ENCODE data around the gene PPP4C. TPM values are rescaled to one million over a fixed set of nuclear protein-coding genes. Genes with fewer than 3 reads are reported as not detected.
"Not testable (repeated sequence)": the region's sequence is repeated elsewhere in the genome, so short reads cannot be mapped to it uniquely, and the experiment has no call there.

Gene PPP4C
- total and polyA plus RNA-seq, 2 donors from 2014 or later: 78.8 to 107 TPM

DNA sequence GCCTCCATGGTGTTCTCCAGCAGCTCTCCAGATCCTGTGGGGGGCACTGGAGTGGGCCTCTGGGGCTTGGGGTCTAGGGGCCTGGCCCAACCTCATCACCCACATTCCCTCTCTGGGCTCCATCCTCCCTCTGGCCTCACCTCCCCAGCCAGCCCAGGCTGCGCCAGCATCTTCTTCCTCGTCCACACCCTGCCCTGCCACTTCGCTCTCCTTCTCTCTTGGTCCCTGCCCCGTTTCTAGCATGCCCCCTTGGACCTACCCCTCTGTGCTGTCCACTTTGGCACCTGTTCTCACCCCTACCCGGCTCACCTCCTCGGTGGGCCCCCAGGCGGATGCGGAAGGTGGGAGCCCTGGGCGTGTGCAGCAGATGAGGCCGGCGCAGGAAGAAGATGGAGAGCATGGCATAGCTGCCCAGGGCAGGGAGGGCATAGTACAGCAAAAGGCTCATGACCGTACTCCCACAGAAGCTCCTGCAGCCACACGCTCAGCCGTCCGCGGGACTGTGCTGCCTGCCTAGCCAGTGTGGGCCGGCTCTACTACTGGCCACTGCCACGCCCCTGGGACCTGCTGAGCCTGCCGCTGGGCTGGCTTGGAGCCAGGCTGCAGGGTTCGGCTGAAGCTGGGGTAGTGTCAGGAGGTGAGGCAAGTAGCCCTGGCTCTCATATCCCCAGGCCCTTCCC lies 37.4 kb downstream of the PPP4C start, which contains the start of gene GDPD3:
Gene GDPD3, minus strand, starts transcription at position 507 of the 680 bp plus-strand sequence. Its CDS starts 59 bp downstream, at position 448.
- H3K27ac ChIP-seq (ENCODE audit: low read depth in 2 of 2, low read length in 2 of 2): peak within 1 kb of the TSS; percentile 43 to 45
- no peak within 1 kb of the TSS for H3K4me3 ChIP-seq (ENCODE audit: low read length in 3 of 3)
- peaks cover 4 to 16% (median 12%) of the 10 kb centered on the region in 3 donors for H3K36me3 ChIP-seq (ENCODE audit: control insufficient read depth in 2 of 3, insufficient read depth in 3 of 3, low read length in 3 of 3)
- H3K9ac ChIP-seq (ENCODE audit: low read length in 3 of 3): no peak within 1 kb of the TSS
- FAIRE-seq (no peak), DNase-seq (peak in 2 of 5 donors; percentile 45 to 85)
- TF ChIP-seq, protein P1, sequence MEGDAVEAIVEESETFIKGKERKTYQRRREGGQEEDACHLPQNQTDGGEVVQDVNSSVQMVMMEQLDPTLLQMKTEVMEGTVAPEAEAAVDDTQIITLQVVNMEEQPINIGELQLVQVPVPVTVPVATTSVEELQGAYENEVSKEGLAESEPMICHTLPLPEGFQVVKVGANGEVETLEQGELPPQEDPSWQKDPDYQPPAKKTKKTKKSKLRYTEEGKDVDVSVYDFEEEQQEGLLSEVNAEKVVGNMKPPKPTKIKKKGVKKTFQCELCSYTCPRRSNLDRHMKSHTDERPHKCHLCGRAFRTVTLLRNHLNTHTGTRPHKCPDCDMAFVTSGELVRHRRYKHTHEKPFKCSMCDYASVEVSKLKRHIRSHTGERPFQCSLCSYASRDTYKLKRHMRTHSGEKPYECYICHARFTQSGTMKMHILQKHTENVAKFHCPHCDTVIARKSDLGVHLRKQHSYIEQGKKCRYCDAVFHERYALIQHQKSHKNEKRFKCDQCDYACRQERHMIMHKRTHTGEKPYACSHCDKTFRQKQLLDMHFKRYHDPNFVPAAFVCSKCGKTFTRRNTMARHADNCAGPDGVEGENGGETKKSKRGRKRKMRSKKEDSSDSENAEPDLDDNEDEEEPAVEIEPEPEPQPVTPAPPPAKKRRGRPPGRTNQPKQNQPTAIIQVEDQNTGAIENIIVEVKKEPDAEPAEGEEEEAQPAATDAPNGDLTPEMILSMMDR (IDR thresholded peaks at IDR 0.05; ENCODE audit: borderline replicate concordance, extremely low read depth, insufficient read depth): no peak
- no peaks in the 10 kb centered on the region for H3K9me3 ChIP-seq (ENCODE audit: control insufficient read depth in 2 of 3, insufficient read depth in 1 of 3, low read length in 3 of 3)
- H3K27me3 ChIP-seq (ENCODE audit: control insufficient read depth, insufficient read depth, low read length): no peaks in the 10 kb centered on the region
- intact Hi-C loops (cut with DNase I): no loop called here
- H3K4me1 ChIP-seq (ENCODE audit: control insufficient read depth in 2 of 3, insufficient read depth in 2 of 3, low read depth in 1 of 3, low read length in 3 of 3): peaks cover 0 to 9% (median 0%) of the 10 kb centered on the region in 3 donors

DNA sequence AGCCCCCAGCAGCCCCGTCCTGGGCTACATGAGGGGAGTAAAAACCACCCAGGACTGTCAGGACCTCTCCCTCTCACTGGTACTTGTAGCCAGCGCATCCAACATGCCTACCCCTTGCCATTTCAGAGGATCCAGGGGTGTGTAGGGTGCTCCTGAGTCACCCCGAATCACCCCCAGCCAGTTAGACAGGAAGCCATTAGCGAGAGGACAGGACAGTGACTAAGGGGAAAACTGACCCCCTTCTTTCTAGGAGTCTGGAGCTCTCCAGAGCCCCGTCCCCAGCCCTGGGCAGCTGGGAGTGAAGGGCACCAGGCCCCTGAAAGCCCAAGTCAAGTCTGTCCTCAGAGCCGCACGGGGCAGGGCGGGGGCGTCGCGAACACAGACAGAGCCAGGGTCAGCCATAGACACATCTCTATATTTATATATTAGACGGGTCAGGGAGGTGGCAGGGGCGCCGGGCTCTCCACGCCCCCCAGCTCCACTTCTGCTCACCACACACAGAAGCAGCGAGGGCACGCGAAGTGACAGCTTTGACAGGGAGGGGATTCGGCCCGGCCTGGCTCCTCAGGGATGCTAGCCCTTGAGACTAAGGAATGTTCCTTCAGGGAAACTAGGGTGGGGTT lies 38.0 kb downstream of the PPP4C start:
- TF ChIP-seq, protein P1 (IDR thresholded peaks at IDR 0.05; ENCODE audit: borderline replicate concordance, extremely low read depth, insufficient read depth): no peak
- Histone ChIP-seq H3K27me3 (ENCODE audit: control insufficient read depth, insufficient read depth, low read length) (no peaks in the 10 kb centered on the region), H3K9ac (ENCODE audit: low read length in 3 of 3) (no peak overlapping the region), H3K27ac (ENCODE audit: low read depth in 2 of 2, low read length in 2 of 2) (peak overlapping the region; percentile 23 to 45), H3K36me3 (ENCODE audit: control insufficient read depth in 2 of 3, insufficient read depth in 3 of 3, low read length in 3 of 3) (peaks cover 4 to 19% (median 12%) of the 10 kb centered on the region in 3 donors), H3K4me1 (ENCODE audit: control insufficient read depth in 2 of 3, insufficient read depth in 2 of 3, low read depth in 1 of 3, low read length in 3 of 3) (peaks cover 0 to 9% (median 0%) of the 10 kb centered on the region in 3 donors), H3K9me3 (ENCODE audit: control insufficient read depth in 2 of 3, insufficient read depth in 1 of 3, low read length in 3 of 3) (no peaks in the 10 kb centered on the region), H3K4me3 (ENCODE audit: low read length in 3 of 3) (no peak overlapping the region)
- FAIRE-seq (no peak), DNase-seq (no peak)
- intact Hi-C loops (cut with DNase I): no loop called here

GRCh38 chr16:30114411-30114810 lies 38.6 kb downstream of the PPP4C start:
- DNase-seq (no peak), FAIRE-seq (no peak)
- Histone ChIP-seq H3K9ac (ENCODE audit: low read length in 3 of 3) (no peak overlapping the region), H3K9me3 (ENCODE audit: control insufficient read depth in 2 of 3, insufficient read depth in 1 of 3, low read length in 3 of 3) (no peaks in the 10 kb centered on the region), H3K36me3 (ENCODE audit: control insufficient read depth in 2 of 3, insufficient read depth in 3 of 3, low read length in 3 of 3) (peaks cover 5 to 22% (median 12%) of the 10 kb centered on the region in 3 donors), H3K27ac (ENCODE audit: low read depth in 2 of 2, low read length in 2 of 2) (no peak overlapping the region), H3K4me1 (ENCODE audit: control insufficient read depth in 2 of 3, insufficient read depth in 2 of 3, low read depth in 1 of 3, low read length in 3 of 3) (peaks cover 0 to 9% (median 0%) of the 10 kb centered on the region in 3 donors), H3K4me3 (ENCODE audit: low read length in 3 of 3) (no peak overlapping the region), H3K27me3 (ENCODE audit: control insufficient read depth, insufficient read depth, low read length) (no peaks in the 10 kb centered on the region)
- intact Hi-C loops (cut with DNase I): no loop called here
- TF ChIP-seq, protein P1 (IDR thresholded peaks at IDR 0.05; ENCODE audit: borderline replicate concordance, extremely low read depth, insufficient read depth): no peak

GRCh38 chr16:30114833-30115232 lies 39.0 kb downstream of the PPP4C start:
- H3K9ac ChIP-seq (ENCODE audit: low read length in 3 of 3); FAIRE-seq; intact Hi-C loops (cut with DNase I); DNase-seq; H3K27ac ChIP-seq (ENCODE audit: low read depth in 2 of 2, low read length in 2 of 2); H3K4me3 ChIP-seq (ENCODE audit: low read length in 3 of 3); H3K9me3 ChIP-seq (ENCODE audit: control insufficient read depth in 2 of 3, insufficient read depth in 1 of 3, low read length in 3 of 3); H3K27me3 ChIP-seq (ENCODE audit: control insufficient read depth, insufficient read depth, low read length); H3K4me1 ChIP-seq (ENCODE audit: control insufficient read depth in 2 of 3, insufficient read depth in 2 of 3, low read depth in 1 of 3, low read length in 3 of 3): not testable (repeated sequence)
- peaks cover 7 to 26% (median 12%) of the 10 kb centered on the region in 3 donors for H3K36me3 ChIP-seq (ENCODE audit: control insufficient read depth in 2 of 3, insufficient read depth in 3 of 3, low read length in 3 of 3)

Data from kidney (tissue), 14 donors.